IPS-15b (cell line): ENCODE data around the gene RANBP3L.

Source experiments
- H3K27me3 ChIP-seq: one replicate; pipeline ENCODE4 v1.6.1; 2013; ENCODE audit warnings: low read length; ENCODE audit not compliant: control insufficient read depth, insufficient read depth
- H3K36me3 ChIP-seq: one replicate; pipeline ENCODE4 v1.6.1; 2013; ENCODE audit warnings: low read length; ENCODE audit not compliant: control insufficient read depth, insufficient read depth
- H3K4me1 ChIP-seq: one replicate; pipeline ENCODE4 v1.6.1; 2013; ENCODE audit warnings: mild to moderate bottlenecking, low read length; ENCODE audit not compliant: control insufficient read depth, insufficient read depth
- H3K4me3 ChIP-seq: one replicate; pipeline ENCODE4 v1.5.1; 2013; ENCODE audit warnings: low read depth, low read length
- H3K9ac ChIP-seq: one replicate; pipeline ENCODE4 v1.6.1; 2013; ENCODE audit warnings: low read depth, mild to moderate bottlenecking, low read length
- H3K9me3 ChIP-seq: one replicate; pipeline ENCODE4 v1.6.1; 2013; ENCODE audit warnings: mild to moderate bottlenecking, low read length; ENCODE audit not compliant: control insufficient read depth, insufficient read depth

Gene RANBP3L

GRCh38 chr5:36239370-36240293 is 62.1 kb downstream of the RANBP3L start:
- H3K36me3 ChIP-seq, result no peaks in the 10 kb centered on the region
- H3K27me3 ChIP-seq, result peaks cover 13% of the 10 kb centered on the region
- no peak overlapping the region for H3K4me3 ChIP-seq
- no peak overlapping the region for H3K9ac ChIP-seq
- no peaks in the 10 kb centered on the region for H3K9me3 ChIP-seq
- H3K4me1 ChIP-seq, result peaks cover 7% of the 10 kb centered on the region

GRCh38 chr5:36238502-36239295 is 63.0 kb downstream of the RANBP3L start:
- H3K9ac ChIP-seq, result no peak overlapping the region
- peaks cover 13% of the 10 kb centered on the region for H3K27me3 ChIP-seq
- H3K9me3 ChIP-seq, result no peaks in the 10 kb centered on the region
- peaks cover 7% of the 10 kb centered on the region for H3K4me1 ChIP-seq
- no peak overlapping the region for H3K4me3 ChIP-seq
- H3K36me3 ChIP-seq, result no peaks in the 10 kb centered on the region

- H3K9ac ChIP-seq, result no peak overlapping the region
- no peak overlapping the region for H3K4me3 ChIP-seq
- peaks cover 7% of the 10 kb centered on the region for H3K4me1 ChIP-seq
- H3K36me3 ChIP-seq, result no peaks in the 10 kb centered on the region
- H3K27me3 ChIP-seq, result peaks cover 3% of the 10 kb centered on the region
- H3K9me3 ChIP-seq, result no peaks in the 10 kb centered on the region
Observed at GRCh38 chr5:36237751-36238150, 64.0 kb downstream of the RANBP3L start.

GRCh38 chr5:36236801-36237200 is 64.9 kb downstream of the RANBP3L start:
- Histone ChIP-seq H3K4me3 (no peak overlapping the region), H3K4me1 (peaks cover 4% of the 10 kb centered on the region), H3K36me3 (no peaks in the 10 kb centered on the region), H3K27me3 (no peaks in the 10 kb centered on the region), H3K9ac (no peak overlapping the region), H3K9me3 (no peaks in the 10 kb centered on the region)

GRCh38 chr5:36232533-36232932 is 69.2 kb downstream of the RANBP3L start:
- H3K4me1 ChIP-seq, result no peaks in the 10 kb centered on the region
- H3K4me3 ChIP-seq, result no peak overlapping the region
- no peaks in the 10 kb centered on the region for H3K9me3 ChIP-seq
- H3K27me3 ChIP-seq, result no peaks in the 10 kb centered on the region
- H3K9ac ChIP-seq, result no peak overlapping the region
- no peaks in the 10 kb centered on the region for H3K36me3 ChIP-seq

GRCh38 chr5:36230151-36230790 is 71.4 kb downstream of the RANBP3L start:
- H3K36me3 ChIP-seq, result no peaks in the 10 kb centered on the region
- no peak overlapping the region for H3K9ac ChIP-seq

GRCh38 chr5:36228505-36228904 is 73.2 kb downstream of the RANBP3L start:
- Histone ChIP-seq H3K36me3 (no peaks in the 10 kb centered on the region), H3K9ac (no peak overlapping the region), H3K4me1 (no peaks in the 10 kb centered on the region), H3K9me3 (no peaks in the 10 kb centered on the region), H3K27me3 (no peaks in the 10 kb centered on the region), H3K4me3 (no peak overlapping the region)

More at GRCh38 chr5:36230151-36230790, 71.4 kb downstream of the RANBP3L start:
- Histone ChIP-seq H3K27me3 (no peaks in the 10 kb centered on the region), H3K9me3 (no peaks in the 10 kb centered on the region), H3K4me1 (no peaks in the 10 kb centered on the region), H3K4me3 (no peak overlapping the region)

- H3K36me3 ChIP-seq, result no peaks in the 10 kb centered on the region
- H3K27me3 ChIP-seq, result no peaks in the 10 kb centered on the region
- H3K9me3 ChIP-seq, result no peaks in the 10 kb centered on the region
- no peak overlapping the region for H3K9ac ChIP-seq
- H3K4me3 ChIP-seq, result no peak overlapping the region
- no peaks in the 10 kb centered on the region for H3K4me1 ChIP-seq
Observed at GRCh38 chr5:36227046-36227445, 74.7 kb downstream of the RANBP3L start.

GRCh38 chr5:36222620-36223019 is 79.1 kb downstream of the RANBP3L start:
- H3K9ac ChIP-seq, result no peak overlapping the region
- no peaks in the 10 kb centered on the region for H3K36me3 ChIP-seq
- H3K4me3 ChIP-seq, result no peak overlapping the region
- H3K4me1 ChIP-seq, result no peaks in the 10 kb centered on the region
- no peaks in the 10 kb centered on the region for H3K27me3 ChIP-seq
- H3K9me3 ChIP-seq, result no peaks in the 10 kb centered on the region

- Histone ChIP-seq H3K4me3 (no peak overlapping the region), H3K27me3 (no peaks in the 10 kb centered on the region), H3K9me3 (no peaks in the 10 kb centered on the region), H3K9ac (no peak overlapping the region), H3K4me1 (no peaks in the 10 kb centered on the region), H3K36me3 (no peaks in the 10 kb centered on the region)
Observed at GRCh38 chr5:36217988-36218387, 83.7 kb downstream of the RANBP3L start.

- Histone ChIP-seq H3K27me3 (no peaks in the 10 kb centered on the region), H3K9me3 (no peaks in the 10 kb centered on the region), H3K4me3 (no peak overlapping the region), H3K4me1 (no peaks in the 10 kb centered on the region), H3K36me3 (no peaks in the 10 kb centered on the region), H3K9ac (no peak overlapping the region)
Observed at GRCh38 chr5:36217567-36217966, 84.1 kb downstream of the RANBP3L start.
